ENCODE results near the gene AP1AR.

The AP1AR gene

DNA sequence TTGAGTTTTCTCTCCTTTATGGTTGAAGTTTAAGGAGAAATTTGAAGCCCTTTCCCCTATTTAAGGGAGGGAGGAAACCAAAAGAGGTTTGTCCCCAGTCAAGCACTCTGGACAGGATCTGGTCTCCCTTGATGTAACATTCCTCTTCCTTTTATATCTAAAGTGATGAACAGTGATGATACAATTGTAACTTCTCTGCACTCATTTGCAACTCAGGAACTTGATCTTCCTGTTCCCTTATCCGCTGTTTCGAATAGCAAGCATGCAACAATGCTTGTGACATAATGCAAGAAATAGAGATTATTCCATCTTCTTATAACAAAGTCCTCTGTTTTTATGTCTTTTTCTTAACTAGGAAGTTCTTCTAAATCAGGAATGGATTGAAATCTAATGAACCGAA is 83.9 kb downstream of the AP1AR start:
- DNase-seq = no peak

DNA sequence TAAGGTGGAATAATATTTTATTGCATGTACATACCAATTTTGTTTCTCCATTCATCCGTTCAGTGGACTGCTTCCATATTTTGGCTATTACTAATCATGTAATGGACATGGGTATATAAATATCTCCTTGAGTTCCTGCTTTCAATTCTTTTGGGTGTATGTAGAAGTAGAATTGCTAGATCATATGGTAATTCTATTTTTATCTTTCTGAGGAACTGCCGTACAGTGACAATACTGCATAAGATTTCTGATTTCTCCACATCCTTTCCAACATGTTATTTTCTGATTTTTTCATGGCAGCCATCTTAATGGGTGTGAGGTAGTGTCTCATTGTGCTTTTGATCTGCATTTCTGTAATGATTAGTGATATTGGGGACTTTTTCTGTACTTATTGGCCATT is 84.8 kb downstream of the AP1AR start:
- DNase-seq = no peak

- DNase-seq = no peak
Measured at GRCh38 chr4:112318239-112319142, 86.9 kb downstream of the AP1AR start.
